Measurements from ENCODE around the gene MAP7. TPM values are rescaled to one million over a fixed set of nuclear protein-coding genes. Genes with fewer than 3 reads are reported as not detected.

Gene MAP7
- total RNA-seq, 1 experiment from 2014 or later: 33.7 TPM

- ChIA-PET POLR2A (ENCODE audit: unreplicated experiment) (no interaction called here), CTCF (no interaction called here)
- no peaks in the 10 kb centered on the region for H3K36me3 ChIP-seq (ENCODE audit: low read depth)
- no peak overlapping the region for H3K4me2 ChIP-seq
- H3K79me2 ChIP-seq (ENCODE audit: low read depth): 0 out of 2 replicates have a peak, but pooled peaks cover 20% of the 10 kb centered on the region
- no peak overlapping the region for H3K4me3 ChIP-seq
- no peaks in the 10 kb centered on the region for H3K9me3 ChIP-seq (ENCODE audit: insufficient read depth, low read depth)
- no peaks in the 10 kb centered on the region for H3F3A ChIP-seq (ENCODE audit: insufficient read depth, low read depth)
- TF ChIP-seq, protein P1, sequence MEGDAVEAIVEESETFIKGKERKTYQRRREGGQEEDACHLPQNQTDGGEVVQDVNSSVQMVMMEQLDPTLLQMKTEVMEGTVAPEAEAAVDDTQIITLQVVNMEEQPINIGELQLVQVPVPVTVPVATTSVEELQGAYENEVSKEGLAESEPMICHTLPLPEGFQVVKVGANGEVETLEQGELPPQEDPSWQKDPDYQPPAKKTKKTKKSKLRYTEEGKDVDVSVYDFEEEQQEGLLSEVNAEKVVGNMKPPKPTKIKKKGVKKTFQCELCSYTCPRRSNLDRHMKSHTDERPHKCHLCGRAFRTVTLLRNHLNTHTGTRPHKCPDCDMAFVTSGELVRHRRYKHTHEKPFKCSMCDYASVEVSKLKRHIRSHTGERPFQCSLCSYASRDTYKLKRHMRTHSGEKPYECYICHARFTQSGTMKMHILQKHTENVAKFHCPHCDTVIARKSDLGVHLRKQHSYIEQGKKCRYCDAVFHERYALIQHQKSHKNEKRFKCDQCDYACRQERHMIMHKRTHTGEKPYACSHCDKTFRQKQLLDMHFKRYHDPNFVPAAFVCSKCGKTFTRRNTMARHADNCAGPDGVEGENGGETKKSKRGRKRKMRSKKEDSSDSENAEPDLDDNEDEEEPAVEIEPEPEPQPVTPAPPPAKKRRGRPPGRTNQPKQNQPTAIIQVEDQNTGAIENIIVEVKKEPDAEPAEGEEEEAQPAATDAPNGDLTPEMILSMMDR (conservative IDR thresholded peaks at IDR 0.05): no peak
- H3K27me3 ChIP-seq (ENCODE audit: insufficient read depth, low read depth): no peaks in the 10 kb centered on the region
- H3K4me1 ChIP-seq (replicated peaks; ENCODE audit: insufficient read depth): peaks cover 8% of the 10 kb centered on the region
- no peak overlapping the region for H3K27ac ChIP-seq
- no peaks in the 10 kb centered on the region for H3K9me2 ChIP-seq (ENCODE audit: insufficient read depth)
- no peak for DNase-seq
- BruUV-seq (replicated peaks): no TSS peak
- peaks cover 4% of the 10 kb centered on the region; the same call in 1 of the 2 replicates for H4K20me1 ChIP-seq (ENCODE audit: insufficient read depth)
- H2AFZ ChIP-seq: no peak overlapping the region
- intact Hi-C loops (cut with micrococcal nuclease; ENCODE audit: unreplicated experiment): no loop called here
Measured at GRCh38 chr6:136465766-136466303, 84.4 kb downstream of the MAP7 start.

DNA sequence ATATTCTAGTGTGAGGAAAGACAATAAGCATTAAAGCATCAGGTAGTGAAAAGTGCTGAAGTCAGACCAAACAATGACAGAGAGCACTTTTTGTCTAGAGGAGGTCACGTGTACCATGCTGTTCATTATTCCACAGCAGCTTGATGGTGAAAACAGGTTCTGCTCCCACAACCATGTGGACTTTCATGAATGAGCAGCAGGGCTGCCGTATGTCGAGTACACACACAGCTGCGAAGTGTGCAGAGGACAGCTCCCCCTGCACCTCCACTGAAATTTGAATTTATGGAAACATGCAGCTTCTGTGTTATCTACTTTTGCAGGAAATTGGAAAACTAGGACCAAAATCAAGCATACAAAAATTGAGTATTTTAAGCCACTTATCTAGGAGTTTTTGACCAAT is 85.3 kb downstream of the MAP7 start:
- ChIA-PET CTCF (no interaction called here), POLR2A (ENCODE audit: unreplicated experiment) (no interaction called here)
- Histone ChIP-seq H3F3A (ENCODE audit: insufficient read depth, low read depth) (no peaks in the 10 kb centered on the region), H3K27ac (no peak overlapping the region), H3K9me3 (ENCODE audit: insufficient read depth, low read depth) (no peaks in the 10 kb centered on the region), H3K4me1 (replicated peaks; ENCODE audit: insufficient read depth) (peaks cover 8% of the 10 kb centered on the region), H3K9me2 (ENCODE audit: insufficient read depth) (no peaks in the 10 kb centered on the region), H4K20me1 (ENCODE audit: insufficient read depth) (peaks cover 4% of the 10 kb centered on the region; the same call in 1 of the 2 replicates), H3K27me3 (ENCODE audit: insufficient read depth, low read depth) (no peaks in the 10 kb centered on the region), H3K4me2 (no peak overlapping the region), H3K36me3 (ENCODE audit: low read depth) (no peaks in the 10 kb centered on the region), H3K79me2 (ENCODE audit: low read depth) (0 out of 2 replicates have a peak, but pooled peaks cover 24% of the 10 kb centered on the region), H2AFZ (no peak overlapping the region), H3K4me3 (no peak overlapping the region)
- no TSS peak for BruUV-seq (replicated peaks)
- DNase-seq: no peak
- TF ChIP-seq, protein P1 (conservative IDR thresholded peaks at IDR 0.05): no peak
- TF ChIP-seq EZH2 (IDR thresholded peaks at IDR 0.05; ENCODE audit: low read depth): no peak
- intact Hi-C loops (cut with micrococcal nuclease; ENCODE audit: unreplicated experiment): no loop called here

DNA sequence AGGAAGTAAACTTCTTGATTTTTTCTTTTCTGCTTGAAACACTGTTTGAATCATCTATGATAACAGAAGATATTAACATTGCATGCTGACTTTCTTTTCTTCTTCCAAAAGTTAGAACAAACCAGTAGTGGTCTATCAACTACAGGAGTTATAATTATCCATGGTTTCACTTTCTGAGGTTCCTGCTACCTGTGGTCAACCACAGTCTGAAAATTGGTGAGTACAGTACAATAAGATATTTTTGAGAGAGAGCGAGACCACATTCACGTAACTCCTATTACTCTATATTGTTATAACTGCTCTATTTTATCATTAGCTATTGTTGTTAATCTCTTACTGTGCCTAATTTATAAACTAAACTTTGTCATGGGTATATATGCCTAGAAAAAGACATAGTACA is 86.1 kb downstream of the MAP7 start:
- POLR2A ChIA-PET (ENCODE audit: unreplicated experiment): no interaction called here
- TF ChIP-seq, protein P1 (conservative IDR thresholded peaks at IDR 0.05): no peak
- no peak for TF ChIP-seq EZH2 (IDR thresholded peaks at IDR 0.05; ENCODE audit: low read depth)
- intact Hi-C loops (cut with micrococcal nuclease; ENCODE audit: unreplicated experiment): no loop called here
- Histone ChIP-seq H3K4me1 (replicated peaks; ENCODE audit: insufficient read depth) (peaks cover 8% of the 10 kb centered on the region), H3K4me2 (no peak overlapping the region), H3K27ac (no peak overlapping the region), H3K79me2 (ENCODE audit: low read depth) (0 out of 2 replicates have a peak, but pooled peaks cover 24% of the 10 kb centered on the region), H3K4me3 (no peak overlapping the region), H3K36me3 (ENCODE audit: low read depth) (no peaks in the 10 kb centered on the region), H2AFZ (no peak overlapping the region), H3K27me3 (ENCODE audit: insufficient read depth, low read depth) (no peaks in the 10 kb centered on the region), H3K9me2 (ENCODE audit: insufficient read depth) (no peaks in the 10 kb centered on the region), H3F3A (ENCODE audit: insufficient read depth, low read depth) (no peaks in the 10 kb centered on the region), H4K20me1 (ENCODE audit: insufficient read depth) (peaks cover 4% of the 10 kb centered on the region; the same call in 1 of the 2 replicates), H3K9me3 (ENCODE audit: insufficient read depth, low read depth) (no peaks in the 10 kb centered on the region)
- no TSS peak for BruUV-seq (replicated peaks)
- CTCF ChIA-PET: no interaction called here
- DNase-seq: no peak

Measured in PC-9 (cell line).